ENCODE data around the gene TSPEAR.

TSPEAR gene

DNA sequence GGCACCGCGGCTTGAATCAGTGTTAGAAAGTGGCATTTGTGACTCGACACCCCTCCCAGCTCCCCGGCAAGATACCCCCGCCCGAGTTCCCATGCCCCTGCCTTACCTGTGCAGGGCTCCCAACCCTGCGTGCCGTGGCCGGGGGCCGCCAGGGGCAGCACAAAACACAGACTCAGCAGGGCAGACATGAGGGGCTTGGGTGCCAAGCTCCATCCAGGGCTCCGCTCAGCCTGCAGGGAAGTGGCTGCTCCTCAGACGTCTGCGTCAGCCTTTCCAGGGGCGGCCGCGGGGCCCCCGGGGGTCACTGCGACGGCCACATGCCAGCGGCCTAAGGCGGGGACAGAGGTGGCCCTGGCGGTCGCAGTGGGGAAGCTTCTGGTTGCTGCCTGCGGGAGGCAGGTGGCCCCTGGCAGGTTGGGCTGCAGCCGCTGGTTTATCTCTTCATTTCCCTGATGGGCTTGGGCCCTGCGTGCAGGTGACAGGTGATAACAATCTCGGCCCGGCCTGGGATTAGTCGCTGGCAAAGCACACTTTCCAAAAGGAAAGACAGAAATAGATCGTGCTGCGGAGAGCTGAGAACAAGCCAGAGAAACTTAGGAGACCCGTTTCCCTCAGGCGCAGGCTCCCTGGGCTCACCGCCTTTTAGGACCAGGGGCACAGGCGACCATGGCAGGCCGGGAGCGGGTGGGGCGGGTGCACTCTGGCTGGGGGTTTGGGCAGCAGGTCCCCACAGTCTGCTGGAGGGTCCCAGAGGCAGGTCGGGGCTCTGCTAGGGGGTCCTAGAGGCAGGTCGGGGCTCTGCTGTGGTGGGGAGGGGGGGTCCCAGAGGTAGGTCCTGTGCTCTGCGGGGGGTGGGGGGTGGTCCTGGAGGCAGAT lies at the start of gene TSPEAR:
TSPEAR (minus strand) TSS at position 246 of the 876 bp plus-strand sequence; CDS start at position 188, 58 bp downstream.
- DNase-seq, result no peak

GRCh38 chr21:44760376-44760775 lies 49.0 kb upstream of the TSPEAR start:
- no peak for DNase-seq

- DNase-seq, result no peak
These were observed 48.4 kb upstream of the TSPEAR start for GRCh38 chr21:44759628-44760285.

- DNase-seq, result no peak
These were observed 47.6 kb upstream of the TSPEAR start for GRCh38 chr21:44758781-44759627.

DNA sequence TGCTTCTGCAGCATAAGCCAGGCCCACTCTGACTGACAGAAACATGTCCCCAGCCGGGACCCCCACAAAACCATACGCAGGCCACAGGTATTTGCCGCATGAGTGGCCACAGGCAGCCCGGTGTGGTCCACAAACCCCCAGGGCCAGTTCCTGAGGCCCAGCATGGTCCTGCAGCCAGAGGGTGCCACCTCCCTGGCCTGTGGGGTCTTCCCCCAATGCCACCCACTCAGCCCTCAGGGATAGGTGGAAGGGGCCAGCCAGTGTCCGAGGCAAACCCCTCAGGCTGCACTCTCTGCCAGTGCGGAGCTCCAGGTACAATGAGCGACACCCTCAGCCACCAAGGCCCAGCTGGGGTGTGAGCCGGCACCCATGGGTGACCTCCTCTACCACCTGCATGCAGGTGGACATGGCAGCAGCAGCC lies 46.8 kb upstream of the TSPEAR start:
- DNase-seq, result no peak

GRCh38 chr21:44757731-44758130 lies 46.4 kb upstream of the TSPEAR start:
- no peak for DNase-seq

DNA sequence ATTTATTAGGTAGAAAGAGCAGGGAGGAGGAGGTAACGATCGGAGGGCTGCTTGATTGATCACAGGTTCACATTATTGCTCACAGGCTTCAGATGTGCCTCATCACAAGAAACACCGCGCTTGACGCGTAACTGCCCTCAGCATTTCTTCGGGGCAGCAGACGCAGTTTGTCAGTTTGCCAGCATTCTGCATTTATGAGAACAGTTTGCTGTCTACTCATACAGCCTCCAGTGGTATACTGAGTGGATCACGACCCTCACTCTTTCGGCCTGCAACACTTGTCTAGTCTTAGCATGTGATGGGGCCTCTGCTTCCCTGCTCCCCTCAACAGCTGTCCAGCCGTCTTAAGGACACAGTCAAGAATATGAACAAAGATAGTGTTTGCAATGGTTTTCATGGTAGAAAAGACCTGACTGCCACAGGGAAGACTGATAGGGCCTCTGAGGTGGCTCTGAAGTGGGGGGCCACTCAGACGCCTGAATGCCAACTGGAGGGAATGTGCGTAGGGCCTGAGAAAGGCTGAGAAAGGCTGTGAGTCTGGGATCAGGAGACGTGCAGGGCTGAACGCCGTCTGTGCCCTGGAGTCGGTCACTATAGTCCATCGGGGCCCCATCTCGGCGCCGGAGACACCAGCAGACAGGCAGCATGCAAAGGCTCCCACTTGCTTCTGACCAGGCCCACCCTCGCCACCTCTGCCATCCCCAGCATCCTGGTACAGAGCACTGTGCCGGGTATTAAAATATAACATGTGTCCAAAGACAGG lies 45.2 kb upstream of the TSPEAR start:
- no peak for DNase-seq

GRCh38 chr21:44755227-44755626 lies 43.9 kb upstream of the TSPEAR start:
- DNase-seq, result peak; percentile 52

DNA sequence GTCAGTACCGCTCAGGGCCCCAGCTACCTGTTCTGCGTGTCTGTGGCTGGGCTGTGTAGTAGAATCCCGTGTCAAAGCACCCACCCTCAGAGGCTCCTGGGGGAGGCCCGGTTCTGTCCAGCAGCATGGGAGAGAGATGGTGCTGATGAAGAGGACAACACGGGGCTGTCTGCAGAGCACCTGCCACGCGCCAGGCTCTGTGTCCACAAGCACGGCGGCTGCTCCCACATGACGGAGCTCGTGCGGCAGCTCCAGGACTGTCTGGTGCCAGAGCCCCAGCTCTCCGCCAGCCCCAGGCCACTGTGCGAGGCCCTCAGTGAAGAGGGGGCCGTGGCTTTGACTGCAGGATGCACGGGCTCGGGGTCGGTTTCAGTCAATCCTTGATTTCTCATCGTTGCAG lies 42.0 kb upstream of the TSPEAR start:
- no peak for DNase-seq

GRCh38 chr21:44752671-44753235 lies 41.4 kb upstream of the TSPEAR start:
- no peak for DNase-seq

- no peak for DNase-seq
These were observed 40.6 kb upstream of the TSPEAR start for GRCh38 chr21:44751799-44752636.

DNA sequence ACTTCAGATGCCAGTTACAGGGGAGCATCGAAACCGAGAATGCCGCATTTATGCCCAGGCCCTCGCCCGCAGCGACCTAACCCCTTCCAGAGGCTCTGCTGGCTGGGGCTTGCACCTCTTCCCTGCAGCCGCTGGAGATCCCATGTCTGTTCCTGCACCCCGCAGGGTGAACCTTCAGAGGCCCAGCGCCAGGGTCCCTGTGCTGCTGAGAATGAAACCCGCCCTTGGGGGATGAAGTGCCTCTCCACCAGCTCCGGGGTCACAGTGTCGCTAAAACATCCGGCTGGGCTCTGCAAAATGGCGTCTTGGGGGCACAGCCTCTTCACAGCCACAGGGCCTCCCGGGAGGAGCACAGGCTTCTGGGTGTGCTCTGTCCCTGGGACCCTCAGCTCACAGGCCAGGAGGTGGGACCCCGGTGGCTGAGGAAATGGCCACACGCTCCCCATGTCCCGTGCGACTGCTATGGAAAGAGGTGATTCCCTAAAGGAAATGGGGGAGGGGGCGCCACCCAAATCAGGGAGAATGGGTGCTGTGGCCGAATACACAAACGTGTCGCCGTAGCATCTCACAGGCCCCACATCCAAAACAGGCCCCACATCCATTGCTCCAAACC lies 39.9 kb upstream of the TSPEAR start:
- DNase-seq, result no peak

DNA sequence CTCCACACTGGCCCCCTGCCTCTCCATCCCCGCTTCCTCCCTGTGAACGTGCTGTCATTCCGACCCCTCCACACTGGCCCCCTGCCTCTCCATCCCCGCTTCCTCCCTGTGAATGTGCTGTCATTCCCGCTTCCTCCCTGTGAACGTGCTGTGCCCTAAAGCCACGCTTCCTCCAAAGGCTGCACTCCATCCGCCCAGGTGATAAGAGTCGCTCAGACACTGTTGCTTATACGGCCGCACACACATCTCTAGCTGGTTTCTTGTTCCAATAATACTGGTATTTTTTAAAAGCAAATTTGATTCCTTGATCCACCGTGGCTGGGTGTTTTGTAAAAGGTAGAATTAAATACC lies 39.3 kb upstream of the TSPEAR start:
- no peak for DNase-seq

GRCh38 chr21:44749759-44750674 lies 38.6 kb upstream of the TSPEAR start:
- DNase-seq, result no peak

GRCh38 chr21:44749116-44749758 lies 37.9 kb upstream of the TSPEAR start:
- DNase-seq, result no peak

DNA sequence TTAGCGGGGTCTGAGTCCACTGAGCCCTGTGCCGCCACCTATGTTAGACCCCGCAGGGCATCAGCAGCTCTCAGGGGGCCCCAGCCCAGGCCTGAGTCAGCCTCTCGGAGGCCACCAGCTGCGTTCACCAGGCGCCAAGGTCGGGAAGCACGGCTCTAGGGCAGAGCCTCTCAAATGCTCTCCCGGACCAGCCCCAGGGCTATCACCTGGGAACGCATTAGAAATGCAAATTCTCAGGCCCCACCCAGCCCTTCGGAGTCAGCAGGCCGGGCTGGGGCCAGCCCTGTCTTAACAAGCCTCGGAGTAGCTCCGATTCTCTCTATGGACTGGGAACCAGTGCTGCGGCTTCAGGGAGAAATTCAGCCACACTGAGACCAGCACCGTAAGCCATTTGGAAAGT lies 37.2 kb upstream of the TSPEAR start:
- no peak for DNase-seq

DNA sequence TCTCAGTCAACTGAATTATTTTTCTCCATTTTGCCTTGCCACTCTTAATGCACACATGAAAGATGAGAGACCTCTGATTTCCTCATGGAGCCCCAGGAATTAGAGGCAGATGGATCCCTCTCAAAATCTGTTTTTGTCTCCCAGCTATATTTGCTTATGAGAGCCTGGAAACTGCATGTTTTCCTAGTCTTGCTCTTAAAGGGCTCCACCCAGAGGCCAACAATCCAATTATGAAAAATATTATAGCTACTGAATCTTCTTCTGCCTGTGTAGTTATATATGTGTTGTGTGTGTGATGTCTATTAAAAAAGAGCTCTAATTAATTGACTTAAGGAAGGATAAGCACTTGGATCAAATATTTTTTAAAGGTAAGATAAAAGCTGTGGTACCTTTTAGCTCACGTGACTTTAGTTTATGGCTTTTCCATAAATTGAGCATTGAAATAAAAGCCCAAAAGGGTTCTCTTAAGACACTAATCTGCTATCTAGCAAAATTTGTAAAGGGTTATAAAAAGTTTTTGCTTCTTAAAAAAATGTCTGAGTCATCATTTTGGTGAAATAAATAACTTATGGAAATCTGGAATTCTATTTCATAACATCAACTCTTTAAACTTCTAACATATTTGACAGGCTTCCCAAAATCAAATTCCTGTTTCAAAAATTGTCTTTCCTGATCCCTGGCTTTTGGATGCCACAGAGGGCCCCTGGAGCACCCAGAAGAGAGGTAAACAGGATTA lies 31.2 kb upstream of the TSPEAR start:
- no peak for DNase-seq

GRCh38 chr21:44741921-44742320 lies 30.5 kb upstream of the TSPEAR start:
- DNase-seq, result no peak

GRCh38 chr21:44740742-44741141 lies 29.4 kb upstream of the TSPEAR start:
- no peak for DNase-seq

Measured in EL (cell line).